Measurements from ENCODE around the gene AMDHD2.
"Not testable (repeated sequence)": the region's sequence is repeated elsewhere in the genome, so short reads cannot be mapped to it uniquely, and the experiment has no call there.

Gene AMDHD2

DNA sequence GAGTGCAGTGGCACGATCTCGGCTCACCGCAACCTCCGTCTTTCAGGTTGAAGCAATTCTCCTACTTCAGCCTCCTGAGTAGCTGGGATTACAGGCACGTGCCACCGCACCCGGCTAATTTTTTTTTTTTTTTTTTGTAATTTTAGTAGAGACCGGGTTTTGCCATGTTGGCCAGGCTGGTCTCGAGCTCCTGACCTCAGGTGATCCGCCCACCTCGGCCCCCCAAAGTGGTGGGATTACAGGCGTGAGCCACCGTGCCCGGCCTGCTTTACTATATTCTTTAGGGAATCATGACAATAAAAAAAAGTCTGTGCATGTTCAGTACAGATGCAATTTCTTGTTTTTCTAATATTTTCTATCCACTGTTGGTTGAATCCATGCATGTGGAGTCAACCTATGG lies 23.6 kb downstream of the AMDHD2 start:
- not testable (repeated sequence) for H3K9ac ChIP-seq; H3K4me3 ChIP-seq; H3K9me3 ChIP-seq (replicated peaks in 1 of 11); H3K27me3 ChIP-seq; H3K4me2 ChIP-seq; H3K27ac ChIP-seq
- peaks cover 0 to 16% (median 6%) of the 10 kb centered on the region in 11 experiments; a peak in 9 of 22 replicates for H3K36me3 ChIP-seq
- H4K20me1 ChIP-seq: peaks cover 55 to 76% (median 69%) of the 10 kb centered on the region in 11 experiments
- H3K4me1 ChIP-seq: peaks cover 27 to 34% (median 28%) of the 10 kb centered on the region in 10 experiments

DNA sequence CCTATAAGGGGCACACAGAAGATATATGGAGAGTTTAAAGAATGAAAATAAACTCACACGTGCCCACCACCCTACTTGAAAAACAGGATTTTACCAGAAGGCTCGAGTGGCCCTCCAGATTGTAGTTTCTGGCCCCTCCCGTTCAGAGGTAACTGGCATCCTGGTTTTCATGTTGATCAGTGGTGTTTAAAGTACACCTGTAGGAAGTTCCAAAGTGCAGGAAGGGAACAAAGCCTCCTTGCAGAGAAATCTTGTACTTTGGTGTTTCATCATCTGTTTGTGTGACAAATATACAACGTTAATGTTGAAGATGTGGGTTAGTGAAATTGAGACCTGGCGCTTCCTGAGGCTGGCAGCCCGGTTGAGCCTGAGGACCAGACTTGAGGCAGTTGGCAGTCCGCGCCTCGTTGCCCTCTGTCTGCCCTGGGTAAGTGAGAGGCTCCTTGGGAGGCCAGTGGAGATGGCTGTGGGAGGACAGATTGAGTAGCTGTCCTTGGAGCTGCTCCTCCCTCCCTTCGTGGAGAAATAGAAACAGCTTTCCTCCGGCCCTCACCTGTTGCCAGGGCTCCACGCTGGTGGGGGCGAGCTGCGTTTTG lies 30.2 kb downstream of the AMDHD2 start:
- not testable (repeated sequence) for H3K4me3 ChIP-seq; H3K36me3 ChIP-seq; H3K27me3 ChIP-seq; H3K9ac ChIP-seq; H3K9me3 ChIP-seq (replicated peaks in 1 of 11); H3K4me2 ChIP-seq; H3K27ac ChIP-seq
- Histone ChIP-seq H3K4me1 (peaks cover 0 to 10% (median 5%) of the 10 kb centered on the region in 10 experiments; a peak in 10 of 20 replicates), H4K20me1 (peaks cover 12 to 23% (median 17%) of the 10 kb centered on the region in 11 experiments; a peak in 18 of 22 replicates)

DNA sequence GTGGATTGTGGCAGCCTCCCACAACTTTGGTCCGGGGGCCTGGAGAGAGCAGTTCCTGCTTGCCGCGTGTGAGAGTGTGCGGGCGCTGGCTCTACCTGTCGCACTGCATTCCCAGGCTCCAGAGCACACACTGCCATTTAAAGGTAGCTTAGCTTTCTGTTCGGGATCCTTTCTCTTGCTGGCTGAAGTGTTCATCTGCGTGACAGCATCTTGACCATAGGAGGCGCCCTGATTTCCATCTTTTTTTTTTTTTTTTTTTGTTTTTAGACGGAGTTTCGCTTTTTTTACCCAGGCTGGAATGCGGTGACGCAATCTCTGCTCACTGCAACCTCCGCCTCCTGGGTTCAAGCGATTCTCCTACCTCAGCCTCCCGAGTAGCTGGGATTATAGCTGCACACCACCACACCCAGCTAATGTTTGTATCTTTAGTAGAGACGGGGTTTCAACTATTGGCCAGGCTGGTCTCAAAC lies 31.3 kb downstream of the AMDHD2 start:
- TF ChIP-seq Cebpa-rat (IDR thresholded peaks at IDR 0.05): 0 out of 22 replicates have a peak, but pooled peaks of 3 of the 11 experiments have one; percentile 19 to 21 (median 20)
- H3K27ac ChIP-seq: peak overlapping the region in 2 of 11 experiments; percentile 39 to 46; a peak in 4 of 22 replicates
- H3K4me1 ChIP-seq; H3K4me3 ChIP-seq; H3K36me3 ChIP-seq; H3K27me3 ChIP-seq; H3K9me3 ChIP-seq (replicated peaks in 1 of 11); H3K9ac ChIP-seq: not testable (repeated sequence)
- H4K20me1 ChIP-seq: peaks cover 1 to 12% (median 6%) of the 10 kb centered on the region in 11 experiments; a peak in 15 of 22 replicates
- 0 out of 22 replicates have a peak overlapping the region, but pooled peaks of 3 of the 11 experiments have one; percentile 9 to 32 (median 12) for H3K4me2 ChIP-seq

DNA sequence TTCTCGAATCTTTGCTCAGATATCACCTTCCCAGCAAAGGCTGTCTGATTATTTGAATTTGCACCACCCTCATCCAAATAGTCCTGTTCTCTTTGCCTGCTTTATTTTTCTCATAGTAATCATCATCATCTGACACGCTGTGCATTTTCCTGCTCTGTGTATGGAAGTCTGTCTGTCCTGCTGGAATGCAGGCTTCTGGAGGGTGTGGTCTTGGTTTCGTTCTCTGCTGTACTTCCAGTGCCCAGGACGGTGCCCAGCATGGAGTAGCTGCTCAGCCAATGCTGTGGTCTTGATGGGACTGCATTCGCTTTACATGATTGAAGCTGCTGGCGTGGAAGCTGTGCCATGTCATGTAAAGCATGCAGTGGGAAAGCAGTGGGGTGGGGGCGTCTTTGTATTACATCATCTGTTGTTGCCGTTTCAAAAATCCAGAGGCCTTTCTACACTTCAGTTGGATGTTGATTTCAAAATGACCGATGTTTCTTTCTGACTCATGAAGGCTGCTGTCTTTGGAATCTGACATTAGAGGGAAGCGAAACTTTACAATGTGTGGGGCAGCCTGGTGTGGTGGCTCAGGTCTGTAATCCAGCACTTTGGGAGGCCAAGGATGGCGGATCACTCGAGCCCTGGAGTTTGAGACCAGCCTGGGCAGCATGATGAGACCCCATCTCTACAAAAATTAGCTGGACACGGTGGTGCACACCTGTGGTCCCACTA lies 34.7 kb downstream of the AMDHD2 start:
- not testable (repeated sequence) for H3K4me1 ChIP-seq; H3K36me3 ChIP-seq; H3K9me3 ChIP-seq (replicated peaks in 1 of 11); H3K27me3 ChIP-seq; H3K9ac ChIP-seq; H4K20me1 ChIP-seq; H3K4me2 ChIP-seq; H3K4me3 ChIP-seq
- peak overlapping the region in 2 of 11 experiments; percentile 61 to 64; a peak in 3 of 22 replicates for H3K27ac ChIP-seq

DNA sequence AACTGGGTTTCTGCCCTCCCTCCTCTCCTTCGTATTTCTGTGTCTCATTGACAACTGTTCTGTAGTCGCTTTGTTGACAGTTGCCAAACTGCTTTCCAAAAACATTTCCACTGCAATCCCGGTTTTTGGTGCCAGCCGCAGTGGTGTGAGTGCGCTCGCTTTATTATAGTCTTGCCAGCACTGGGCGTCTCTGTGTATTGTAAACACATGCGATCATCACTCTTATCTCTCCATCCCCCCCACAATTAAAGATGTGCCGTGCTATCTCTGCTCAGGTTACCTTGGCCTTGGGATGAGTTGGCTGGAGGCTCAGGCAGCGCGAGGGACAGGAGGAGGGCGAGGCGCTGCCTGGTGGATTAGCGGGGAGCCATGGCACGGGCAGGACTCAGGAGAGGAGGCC lies 37.0 kb downstream of the AMDHD2 start:
- H3K27ac ChIP-seq; H3K4me2 ChIP-seq; H3K36me3 ChIP-seq; H4K20me1 ChIP-seq; H3K9me3 ChIP-seq (replicated peaks in 1 of 11); H3K27me3 ChIP-seq; H3K4me1 ChIP-seq; H3K4me3 ChIP-seq; H3K9ac ChIP-seq: not testable (repeated sequence)

DNA sequence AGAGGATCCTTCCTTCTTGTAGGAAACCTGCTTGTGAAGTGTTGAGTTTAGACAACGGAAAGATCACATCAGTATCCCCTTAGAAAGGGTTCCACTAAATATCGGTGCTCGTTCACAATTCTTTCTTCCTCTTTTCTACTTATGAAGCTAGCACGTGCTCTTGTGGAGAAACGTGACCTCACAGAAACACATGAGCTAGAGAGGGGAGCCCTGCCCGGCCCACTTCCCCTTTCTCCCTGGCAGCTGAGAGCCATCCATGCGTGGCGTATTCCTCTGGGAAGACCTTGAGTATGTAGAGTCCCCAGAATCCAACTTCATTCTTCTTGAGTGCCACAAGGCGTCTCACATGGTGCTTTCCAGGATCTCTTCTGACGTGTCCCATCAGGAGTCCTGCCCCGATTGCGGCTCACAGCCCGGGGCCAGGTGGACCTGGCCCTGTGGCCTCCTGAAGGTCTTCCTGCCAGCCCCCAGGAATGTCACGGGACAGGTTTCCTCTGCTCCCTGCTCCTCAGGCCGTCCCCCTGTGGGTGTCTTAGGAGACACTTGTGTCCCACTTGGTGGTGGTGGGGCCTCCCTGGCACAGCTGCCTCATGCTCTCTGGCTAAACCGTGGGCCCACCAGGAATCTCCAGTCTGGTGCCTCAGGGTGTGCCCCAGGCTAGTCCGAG lies 40.1 kb downstream of the AMDHD2 start:
- not testable (repeated sequence) for H4K20me1 ChIP-seq; H3K9me3 ChIP-seq (replicated peaks in 1 of 11); H3K36me3 ChIP-seq; H3K27me3 ChIP-seq; H3K4me3 ChIP-seq; H3K4me1 ChIP-seq
- Histone ChIP-seq H3K9ac (peak overlapping the region in 3 of 11 experiments; percentile 28 to 40 (median 29); a peak in 3 of 22 replicates), H3K27ac (peak overlapping the region in 7 of 11 experiments; percentile 44 to 66 (median 54); a peak in 11 of 22 replicates), H3K4me2 (peak overlapping the region in 2 of 11 experiments; percentile 36 to 40; a peak in 4 of 22 replicates)

DNA sequence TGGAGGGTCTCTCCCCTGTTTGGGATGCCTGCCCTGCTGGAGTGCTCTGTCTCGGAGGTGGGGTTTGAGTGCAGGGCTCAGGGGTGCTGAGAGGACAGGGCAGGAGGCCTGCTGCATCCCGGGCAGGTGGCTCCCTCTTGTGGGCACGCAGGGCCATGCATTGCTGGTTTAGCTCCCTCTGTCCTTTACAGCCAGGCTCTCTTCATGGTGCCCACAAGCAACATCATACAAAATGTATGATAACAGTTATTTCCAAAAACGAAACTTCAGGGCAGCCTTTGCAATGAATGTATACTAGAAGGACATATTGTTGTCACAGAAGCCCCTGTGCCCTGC lies 40.6 kb downstream of the AMDHD2 start:
- not testable (repeated sequence) for H3K4me2 ChIP-seq; H3K36me3 ChIP-seq; H3K9me3 ChIP-seq (replicated peaks in 1 of 11); H3K27ac ChIP-seq; H3K4me1 ChIP-seq; H3K27me3 ChIP-seq; H4K20me1 ChIP-seq; H3K9ac ChIP-seq; H3K4me3 ChIP-seq

DNA sequence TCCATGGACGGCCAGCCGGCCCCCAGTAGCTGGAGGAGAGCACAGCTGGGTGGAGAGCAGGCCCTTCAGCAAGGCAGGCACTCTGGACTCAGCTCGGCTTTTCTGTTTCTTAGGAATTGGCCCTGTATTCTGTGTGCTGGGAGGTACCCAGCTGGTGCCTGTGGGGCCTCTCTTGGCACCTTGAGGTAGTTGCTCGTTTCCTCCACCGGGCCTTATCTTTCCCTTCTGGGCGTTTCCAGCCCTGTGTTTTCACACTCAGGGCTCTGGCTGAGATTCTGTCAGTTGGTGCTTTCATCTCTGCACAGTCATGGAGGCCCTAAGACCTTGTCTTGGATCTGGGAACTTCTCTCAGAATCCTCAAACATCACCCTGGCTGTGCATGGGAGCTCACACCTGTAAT lies 47.3 kb downstream of the AMDHD2 start:
- H3K27ac ChIP-seq; H3K4me1 ChIP-seq; H3K4me3 ChIP-seq; H3K4me2 ChIP-seq; H3K36me3 ChIP-seq; H3K27me3 ChIP-seq; H4K20me1 ChIP-seq; H3K9me3 ChIP-seq (replicated peaks in 1 of 11); H3K9ac ChIP-seq: not testable (repeated sequence)

DNA sequence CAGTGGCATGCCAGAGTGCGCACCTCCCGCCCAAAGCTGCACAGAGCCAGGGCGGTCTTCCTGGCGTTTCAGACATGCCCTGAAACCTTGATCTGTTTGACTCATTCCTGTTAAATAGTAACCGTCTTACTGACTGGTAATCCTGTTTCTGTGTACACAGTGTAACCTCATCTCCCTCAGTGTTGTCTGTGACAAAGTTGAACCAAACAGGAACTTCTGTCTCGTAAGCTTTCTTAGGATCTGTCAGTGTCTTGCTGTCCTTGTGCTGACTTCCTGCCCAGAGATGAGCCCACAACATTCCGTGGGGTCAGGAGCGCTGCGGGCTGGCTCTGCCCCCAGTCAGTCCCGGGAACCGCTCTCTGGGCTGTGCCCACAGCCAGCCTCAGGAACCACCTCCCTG lies 48.4 kb downstream of the AMDHD2 start:
- H4K20me1 ChIP-seq; H3K27ac ChIP-seq; H3K4me2 ChIP-seq; H3K9me3 ChIP-seq (replicated peaks in 1 of 11); H3K4me1 ChIP-seq; H3K9ac ChIP-seq; H3K4me3 ChIP-seq; H3K27me3 ChIP-seq; H3K36me3 ChIP-seq: not testable (repeated sequence)

DNA sequence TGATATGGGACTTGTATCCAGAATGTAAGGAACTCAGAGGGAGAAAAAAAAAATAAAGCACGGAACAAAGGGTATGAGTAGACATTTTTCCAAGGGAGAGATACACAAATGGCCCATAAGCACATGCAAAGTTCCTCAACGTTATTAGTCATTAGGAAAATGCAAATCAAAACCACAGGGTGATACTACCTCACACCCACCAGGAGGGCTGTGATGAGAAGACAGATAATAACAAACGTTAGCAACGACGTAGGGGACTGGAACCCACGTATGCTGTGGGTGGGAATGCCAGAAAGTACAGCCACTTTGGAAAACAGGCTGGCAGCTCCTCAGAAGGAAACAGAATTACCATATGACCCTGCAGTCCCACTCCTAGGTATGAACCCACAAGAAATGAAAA lies 52.5 kb downstream of the AMDHD2 start:
- H3K9ac ChIP-seq, H4K20me1 ChIP-seq, H3K4me3 ChIP-seq: not testable (repeated sequence)

DNA sequence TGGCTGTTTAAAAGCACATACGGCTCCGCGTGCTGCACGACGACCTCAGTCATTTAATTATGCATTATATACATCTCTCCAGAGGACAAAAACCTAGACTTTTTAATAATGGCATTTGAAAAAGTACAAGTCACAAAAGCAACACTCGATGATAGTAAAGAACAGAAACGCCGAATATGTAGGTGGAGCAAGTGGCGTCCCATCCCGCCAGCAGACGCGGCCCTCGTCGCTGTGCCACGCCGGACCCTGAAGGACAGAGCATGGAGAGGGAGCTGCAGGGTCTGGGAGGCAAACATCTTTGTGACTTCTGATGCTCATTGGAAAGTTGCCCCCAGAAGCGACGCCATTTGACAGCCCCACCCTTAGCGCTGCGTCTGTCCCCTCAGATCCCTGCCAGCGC lies 55.7 kb downstream of the AMDHD2 start:
- not testable (repeated sequence) for H3K4me3 ChIP-seq; H3K27me3 ChIP-seq; H4K20me1 ChIP-seq; H3K4me2 ChIP-seq; H3K4me1 ChIP-seq; H3K9ac ChIP-seq; H3K9me3 ChIP-seq (replicated peaks in 1 of 11); H3K27ac ChIP-seq; H3K36me3 ChIP-seq

More for the DNA sequence above, 52.5 kb downstream of the AMDHD2 start:
- H3K9me3 ChIP-seq (replicated peaks in 1 of 11); H3K27me3 ChIP-seq; H3K36me3 ChIP-seq; H3K27ac ChIP-seq; H3K4me2 ChIP-seq; H3K4me1 ChIP-seq: not testable (repeated sequence)

DNA sequence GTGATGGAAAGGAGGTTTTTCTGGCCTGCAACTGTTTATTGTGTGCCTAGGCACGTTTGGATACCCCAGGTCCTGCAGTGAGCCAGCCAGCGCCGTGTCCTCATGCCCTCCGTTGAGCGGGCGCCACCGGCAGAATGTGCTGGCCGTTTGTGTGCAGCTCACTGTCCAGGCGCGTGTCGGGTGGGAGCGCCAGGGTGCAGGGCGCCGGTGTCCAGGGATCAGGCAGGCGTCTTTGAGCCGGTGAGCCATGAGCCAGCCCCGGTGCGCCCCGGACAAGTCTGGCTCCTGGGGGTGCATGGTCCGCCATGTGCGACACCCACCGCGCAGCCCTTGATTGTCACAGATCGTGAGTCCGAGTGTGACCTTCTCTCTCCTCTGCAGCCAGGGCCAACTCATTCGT lies 56.9 kb downstream of the AMDHD2 start:
- H3K9me3 ChIP-seq (replicated peaks in 1 of 11); H3K36me3 ChIP-seq; H4K20me1 ChIP-seq; H3K27ac ChIP-seq; H3K4me1 ChIP-seq; H3K4me2 ChIP-seq; H3K9ac ChIP-seq; H3K27me3 ChIP-seq; H3K4me3 ChIP-seq: not testable (repeated sequence)

DNA sequence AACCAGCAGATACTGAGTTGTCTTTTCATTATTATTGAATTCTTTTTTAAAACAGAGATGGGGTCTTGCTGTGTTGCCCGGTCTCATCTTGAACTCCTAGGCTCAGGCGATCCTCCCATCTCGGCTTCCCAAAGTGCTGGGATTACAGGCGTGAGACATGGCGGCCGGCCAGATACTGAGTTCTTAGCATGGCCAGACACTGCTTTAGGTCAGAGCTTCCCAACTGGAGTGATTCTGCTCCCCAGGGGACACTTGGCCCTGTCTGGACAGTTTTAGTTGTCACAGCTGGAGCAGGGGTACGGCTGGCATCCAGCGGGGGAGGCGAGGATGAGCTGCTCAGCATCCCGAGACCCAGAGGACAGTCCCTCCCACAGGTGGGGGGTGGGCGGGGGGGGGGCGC lies 58.7 kb downstream of the AMDHD2 start:
- not testable (repeated sequence) for H3K27me3 ChIP-seq; H3K9me3 ChIP-seq (replicated peaks in 1 of 11); H4K20me1 ChIP-seq; H3K9ac ChIP-seq; H3K4me2 ChIP-seq; H3K36me3 ChIP-seq; H3K4me1 ChIP-seq; H3K27ac ChIP-seq; H3K4me3 ChIP-seq
